AG09309 (cell line): ENCODE results near the gene TMF1.
A peak's percentile ranks its signal among the peaks of the same experiment; 100 is the strongest.

ENCODE experiments used
- DNase-seq: peaks from one replicate; pipeline ENCODE4 v3.0.0-alpha.2; 2010; ENCODE audit warnings: low read depth
- H3K4me3 ChIP-seq: 2 replicates; pipeline ENCODE4 v1.5.1; 2011; ENCODE audit warnings: mild to moderate bottlenecking, low read depth, low read length, moderate library complexity; ENCODE audit not compliant: control insufficient read depth
- TF ChIP-seq, protein P1 (sequence below): IDR thresholded peaks from 2 replicates; pipeline ENCODE4 v1.5.1; 2011; ENCODE audit warnings: mild to moderate bottlenecking, low read depth, low read length, inconsistent platforms; ENCODE audit not compliant: insufficient read depth, control insufficient read depth; ENCODE audit errors: missing control alignments

Gene TMF1

DNA sequence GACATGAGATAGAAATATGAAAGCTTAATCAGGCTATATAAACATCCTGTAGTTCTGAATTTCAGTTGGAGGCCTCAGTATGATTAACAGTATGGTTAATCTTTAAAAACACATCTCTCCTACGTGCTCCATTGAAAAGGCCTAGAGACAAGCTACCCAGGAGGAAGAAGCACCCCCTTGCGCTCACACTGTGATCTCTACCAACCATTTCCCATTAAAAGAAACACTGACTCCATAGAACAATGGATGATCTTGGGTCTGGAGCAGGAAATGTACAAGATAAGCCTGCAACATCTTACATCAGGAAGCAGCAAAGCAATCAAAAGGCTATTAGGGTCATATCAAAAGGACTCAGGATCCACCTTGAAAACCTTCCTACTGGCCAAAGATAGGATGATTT is 35.2 kb downstream of the TMF1 start:
- H3K4me3 ChIP-seq = no peak overlapping the region
- no peak for DNase-seq
- TF ChIP-seq, protein P1, sequence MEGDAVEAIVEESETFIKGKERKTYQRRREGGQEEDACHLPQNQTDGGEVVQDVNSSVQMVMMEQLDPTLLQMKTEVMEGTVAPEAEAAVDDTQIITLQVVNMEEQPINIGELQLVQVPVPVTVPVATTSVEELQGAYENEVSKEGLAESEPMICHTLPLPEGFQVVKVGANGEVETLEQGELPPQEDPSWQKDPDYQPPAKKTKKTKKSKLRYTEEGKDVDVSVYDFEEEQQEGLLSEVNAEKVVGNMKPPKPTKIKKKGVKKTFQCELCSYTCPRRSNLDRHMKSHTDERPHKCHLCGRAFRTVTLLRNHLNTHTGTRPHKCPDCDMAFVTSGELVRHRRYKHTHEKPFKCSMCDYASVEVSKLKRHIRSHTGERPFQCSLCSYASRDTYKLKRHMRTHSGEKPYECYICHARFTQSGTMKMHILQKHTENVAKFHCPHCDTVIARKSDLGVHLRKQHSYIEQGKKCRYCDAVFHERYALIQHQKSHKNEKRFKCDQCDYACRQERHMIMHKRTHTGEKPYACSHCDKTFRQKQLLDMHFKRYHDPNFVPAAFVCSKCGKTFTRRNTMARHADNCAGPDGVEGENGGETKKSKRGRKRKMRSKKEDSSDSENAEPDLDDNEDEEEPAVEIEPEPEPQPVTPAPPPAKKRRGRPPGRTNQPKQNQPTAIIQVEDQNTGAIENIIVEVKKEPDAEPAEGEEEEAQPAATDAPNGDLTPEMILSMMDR = no peak

DNA sequence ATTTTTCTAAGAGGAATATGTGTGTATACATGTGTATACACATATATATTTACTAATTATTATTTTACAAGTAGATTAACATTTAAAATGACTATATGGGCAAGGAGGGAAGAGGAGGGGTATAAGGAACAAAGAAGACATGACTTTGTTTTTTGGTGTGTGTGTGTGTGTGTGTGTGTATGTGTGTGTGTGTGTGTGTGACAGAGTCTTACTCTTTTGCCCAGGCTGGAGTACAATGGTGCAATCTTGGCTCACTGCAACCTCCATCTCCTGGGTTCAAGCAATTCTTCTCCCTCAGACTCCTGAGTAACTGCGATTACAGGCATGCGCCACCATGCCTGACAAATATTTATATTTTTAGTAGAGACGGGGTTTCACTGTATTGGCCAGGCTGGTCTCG is 36.0 kb downstream of the TMF1 start:
- no peak overlapping the region for H3K4me3 ChIP-seq
- DNase-seq = no peak
- TF ChIP-seq, protein P1 = no peak

DNA sequence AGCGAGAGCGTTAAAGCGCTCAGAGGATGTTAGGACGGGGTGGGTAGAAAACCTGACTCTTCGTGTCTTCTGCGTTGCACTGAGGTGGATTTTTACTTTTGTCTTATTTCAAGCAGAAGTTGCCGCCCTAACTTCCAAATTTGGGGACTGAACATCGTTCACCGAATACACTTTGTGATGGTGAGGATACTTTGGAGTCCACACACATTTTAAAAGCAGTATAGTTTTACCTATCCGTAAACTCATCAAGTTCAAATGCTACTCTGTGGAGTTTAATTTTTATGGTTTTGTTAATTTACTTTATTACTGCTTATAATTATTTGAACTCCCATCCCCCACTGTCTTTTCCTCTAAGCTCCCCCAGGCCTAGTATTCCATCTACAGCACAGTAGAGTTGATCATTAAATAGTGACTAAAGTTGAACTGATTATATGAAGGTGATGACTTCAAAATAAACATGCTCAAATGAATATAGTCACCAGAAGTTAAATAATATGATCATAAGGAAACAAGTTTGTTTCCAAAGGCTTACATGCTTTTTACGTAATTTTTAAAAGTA is 38.0 kb downstream of the TMF1 start:
- DNase-seq = no peak
- peak overlapping the region; percentile 78 for H3K4me3 ChIP-seq
- TF ChIP-seq, protein P1 = no peak

GRCh38 chr3:69013253-69014021 is 38.7 kb downstream of the TMF1 start, which contains the start of gene EOGT:
TSS of gene EOGT (minus strand) at chr3:69013684. CDS start at chr3:69009846, 3,838 bp downstream.
- no peak for DNase-seq
- TF ChIP-seq, protein P1 = peak; percentile 56
- peak within 1 kb of the TSS; percentile 78 for H3K4me3 ChIP-seq

GRCh38 chr3:69012800-69013252 is 39.3 kb downstream of the TMF1 start:
- H3K4me3 ChIP-seq = peak overlapping the region; percentile 78

GRCh38 chr3:69012100-69012799 is 39.9 kb downstream of the TMF1 start:
- TF ChIP-seq, protein P1 = no peak
- H3K4me3 ChIP-seq = peak overlapping the region; percentile 78
- peak; percentile 67 for DNase-seq

More at GRCh38 chr3:69012800-69013252, 39.3 kb downstream of the TMF1 start:
- no peak for DNase-seq
- TF ChIP-seq, protein P1 = no peak
